Measurements from ENCODE around the gene LIMS1.

Gene LIMS1

GRCh38 chr2:108615480-108616090 lies 81.3 kb downstream of the LIMS1 start:
- no peak for DNase-seq (ENCODE audit: low read depth in 2 of 2)

GRCh38 chr2:108616318-108616717 lies 82.0 kb downstream of the LIMS1 start:
- DNase-seq (ENCODE audit: low read depth in 2 of 2): no peak

GRCh38 chr2:108616751-108617161 lies 82.5 kb downstream of the LIMS1 start:
- no peak for DNase-seq (ENCODE audit: low read depth in 2 of 2)

- DNase-seq (ENCODE audit: low read depth in 2 of 2): no peak
These were observed 83.3 kb downstream of the LIMS1 start for GRCh38 chr2:108617617-108618016.

- DNase-seq (ENCODE audit: low read depth in 2 of 2): no peak
These were observed 85.8 kb downstream of the LIMS1 start for GRCh38 chr2:108619925-108620620.

- no peak for DNase-seq (ENCODE audit: low read depth in 2 of 2)
These were observed 86.4 kb downstream of the LIMS1 start for GRCh38 chr2:108620656-108621055.

GRCh38 chr2:108621087-108621559 lies 86.9 kb downstream of the LIMS1 start:
- DNase-seq (ENCODE audit: low read depth in 2 of 2): peak; percentile 43 to 61

- no peak for DNase-seq (ENCODE audit: low read depth in 2 of 2)
These were observed 87.7 kb downstream of the LIMS1 start for GRCh38 chr2:108621687-108622681.

GRCh38 chr2:108623616-108624015 lies 89.3 kb downstream of the LIMS1 start:
- DNase-seq (ENCODE audit: low read depth in 2 of 2): no peak

GRCh38 chr2:108625186-108625827 lies 91.0 kb downstream of the LIMS1 start:
- no peak for DNase-seq (ENCODE audit: low read depth in 2 of 2)

GRCh38 chr2:108625828-108626195 lies 91.5 kb downstream of the LIMS1 start:
- DNase-seq (ENCODE audit: low read depth in 2 of 2): no peak

GRCh38 chr2:108626995-108627394 lies 92.7 kb downstream of the LIMS1 start:
- DNase-seq (ENCODE audit: low read depth in 2 of 2): no peak

GRCh38 chr2:108627911-108628567 lies 93.8 kb downstream of the LIMS1 start:
- DNase-seq (ENCODE audit: low read depth in 2 of 2): no peak

- DNase-seq (ENCODE audit: low read depth in 2 of 2): no peak
These were observed 94.7 kb downstream of the LIMS1 start for GRCh38 chr2:108628936-108629335.

GRCh38 chr2:108629417-108629816 lies 95.1 kb downstream of the LIMS1 start:
- no peak for DNase-seq (ENCODE audit: low read depth in 2 of 2)

- DNase-seq (ENCODE audit: low read depth in 2 of 2): no peak
These were observed 96.5 kb downstream of the LIMS1 start for GRCh38 chr2:108630567-108631405.

GRCh38 chr2:108632332-108633160 lies 98.3 kb downstream of the LIMS1 start:
- DNase-seq (ENCODE audit: low read depth in 2 of 2): no peak

- no peak for DNase-seq (ENCODE audit: low read depth in 2 of 2)
These were observed 99.1 kb downstream of the LIMS1 start for GRCh38 chr2:108633409-108633808.

- no peak for DNase-seq (ENCODE audit: low read depth in 2 of 2)
These were observed 99.7 kb downstream of the LIMS1 start for GRCh38 chr2:108634011-108634410.
